Astrocyte of the cerebellum (primary cell): ENCODE measurements around the gene ATP8A2.

Experiments
- DNase-seq: peaks from one replicate; pipeline ENCODE4 v3.0.0-alpha.2; 2011; ENCODE audit warnings: low read depth
- H3K4me3 ChIP-seq: 2 replicates; pipeline ENCODE4 v1.5.1; 2011; ENCODE audit warnings: mild to moderate bottlenecking, low read depth, low read length, moderate library complexity
- in situ Hi-C: cut with HindIII; loops from 2 replicates; pipeline ENCODE4 v1.10.0; 2017; ENCODE audit warnings: low sequenced_read_pairs
- TF ChIP-seq, protein P1 (sequence below): IDR thresholded peaks from 2 replicates; pipeline ENCODE4 v1.5.1; 2012; ENCODE audit warnings: low read length, low read depth, moderate library complexity, mild to moderate bottlenecking; ENCODE audit errors: missing control alignments

The ATP8A2 gene

DNA sequence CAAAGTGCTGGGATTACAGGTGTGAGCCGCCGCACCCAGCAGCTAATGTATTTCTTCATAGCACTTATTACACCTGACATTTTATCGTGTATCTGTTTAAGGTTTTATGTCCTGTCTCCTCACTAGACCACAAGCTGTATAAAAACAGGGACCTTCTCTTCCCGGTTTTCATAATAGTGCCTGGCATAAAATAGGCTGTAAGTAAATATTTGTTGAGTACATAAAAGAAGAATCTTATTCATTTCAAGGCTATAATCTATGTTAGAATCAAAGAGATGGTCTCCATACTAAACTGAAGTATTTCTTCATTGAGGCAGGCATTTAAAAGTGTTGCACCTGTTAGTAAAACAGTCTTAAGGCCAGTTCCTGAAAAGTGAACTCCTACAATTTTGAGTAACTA lies 486.1 kb downstream of the ATP8A2 start:
- in situ Hi-C loops, result no loop called here
- no peak for DNase-seq
- TF ChIP-seq, protein P1, sequence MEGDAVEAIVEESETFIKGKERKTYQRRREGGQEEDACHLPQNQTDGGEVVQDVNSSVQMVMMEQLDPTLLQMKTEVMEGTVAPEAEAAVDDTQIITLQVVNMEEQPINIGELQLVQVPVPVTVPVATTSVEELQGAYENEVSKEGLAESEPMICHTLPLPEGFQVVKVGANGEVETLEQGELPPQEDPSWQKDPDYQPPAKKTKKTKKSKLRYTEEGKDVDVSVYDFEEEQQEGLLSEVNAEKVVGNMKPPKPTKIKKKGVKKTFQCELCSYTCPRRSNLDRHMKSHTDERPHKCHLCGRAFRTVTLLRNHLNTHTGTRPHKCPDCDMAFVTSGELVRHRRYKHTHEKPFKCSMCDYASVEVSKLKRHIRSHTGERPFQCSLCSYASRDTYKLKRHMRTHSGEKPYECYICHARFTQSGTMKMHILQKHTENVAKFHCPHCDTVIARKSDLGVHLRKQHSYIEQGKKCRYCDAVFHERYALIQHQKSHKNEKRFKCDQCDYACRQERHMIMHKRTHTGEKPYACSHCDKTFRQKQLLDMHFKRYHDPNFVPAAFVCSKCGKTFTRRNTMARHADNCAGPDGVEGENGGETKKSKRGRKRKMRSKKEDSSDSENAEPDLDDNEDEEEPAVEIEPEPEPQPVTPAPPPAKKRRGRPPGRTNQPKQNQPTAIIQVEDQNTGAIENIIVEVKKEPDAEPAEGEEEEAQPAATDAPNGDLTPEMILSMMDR, result no peak
- H3K4me3 ChIP-seq, result no peak overlapping the region

DNA sequence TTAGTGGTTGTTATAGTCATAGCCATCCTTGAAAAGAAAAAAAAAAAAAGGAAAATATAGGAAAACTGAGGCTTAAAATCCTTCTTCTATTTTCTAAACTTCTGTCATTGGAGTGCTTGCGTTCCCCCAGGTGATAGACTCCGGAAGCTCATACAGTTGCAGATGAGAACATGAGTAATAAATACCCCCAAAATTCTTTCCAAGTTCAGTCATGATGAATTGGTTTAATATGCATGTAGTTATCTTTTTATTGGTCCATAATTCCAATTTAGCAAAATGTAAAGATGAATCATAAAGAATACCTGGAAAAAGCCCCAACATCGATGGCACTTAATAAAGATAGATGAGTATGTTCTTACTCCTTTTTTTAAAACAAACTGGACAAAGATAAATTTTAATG lies 487.8 kb downstream of the ATP8A2 start:
- TF ChIP-seq, protein P1, result no peak
- in situ Hi-C loops, result no loop called here
- DNase-seq, result no peak
- H3K4me3 ChIP-seq, result no peak overlapping the region

DNA sequence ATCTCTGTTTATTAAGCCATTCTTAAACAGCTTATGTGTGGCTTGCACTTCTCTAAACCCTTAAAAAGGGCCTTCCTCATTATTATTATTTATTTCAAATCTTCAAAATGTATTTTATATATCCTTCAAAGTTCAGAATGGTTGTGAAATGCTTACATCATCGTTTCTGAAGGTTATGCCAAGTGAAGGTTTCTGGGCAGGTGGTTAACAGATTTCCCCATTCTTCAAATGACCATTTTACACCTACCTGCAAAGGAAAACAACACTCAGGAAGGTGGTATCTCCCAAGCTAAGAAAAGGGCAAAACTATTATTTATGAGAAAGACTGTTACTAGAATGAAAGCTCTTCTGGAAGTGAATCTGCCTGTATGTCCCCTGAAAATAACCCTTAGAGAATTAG lies 488.5 kb downstream of the ATP8A2 start:
- TF ChIP-seq, protein P1, result no peak
- DNase-seq, result no peak
- in situ Hi-C loops, result no loop called here
- H3K4me3 ChIP-seq, result no peak overlapping the region

DNA sequence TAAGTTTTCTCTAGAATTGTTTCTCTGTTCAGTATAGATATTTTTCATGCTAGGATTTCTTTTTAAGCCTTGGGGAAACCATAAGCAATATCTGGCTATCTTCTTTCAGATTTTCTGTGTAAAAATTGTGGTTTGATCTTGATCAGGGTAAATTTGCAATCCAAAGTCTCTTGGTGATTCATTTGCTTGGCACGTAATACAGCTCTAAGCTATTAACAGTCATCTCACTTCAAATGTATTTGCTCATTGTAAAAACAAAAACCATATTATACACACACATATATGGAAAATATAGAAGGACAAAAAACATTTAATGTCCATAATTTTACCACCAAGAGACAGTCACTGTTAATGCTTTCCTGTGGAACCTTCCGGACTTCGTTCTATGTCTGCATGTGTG lies 489.1 kb downstream of the ATP8A2 start:
- no peak overlapping the region for H3K4me3 ChIP-seq
- in situ Hi-C loops, result no loop called here
- TF ChIP-seq, protein P1, result no peak
- DNase-seq, result peak; percentile 73

DNA sequence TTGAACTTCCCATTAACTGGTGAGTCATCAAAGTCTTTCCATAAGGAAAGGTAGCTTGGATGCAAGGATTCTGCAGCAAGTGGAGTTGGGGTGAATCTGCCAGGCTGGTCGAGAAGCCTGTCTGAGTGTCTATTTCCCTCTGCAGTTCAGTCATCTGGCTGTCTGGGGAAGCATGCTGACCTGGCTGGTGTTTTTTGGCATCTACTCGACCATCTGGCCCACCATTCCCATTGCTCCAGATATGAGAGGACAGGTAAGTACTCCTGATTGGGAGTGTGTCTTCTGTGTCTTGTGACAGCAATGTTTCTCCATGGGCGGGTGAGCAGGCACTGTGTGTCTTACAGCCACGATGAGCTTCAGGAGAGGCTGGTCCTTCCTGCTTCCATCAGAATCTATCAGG lies 490.4 kb downstream of the ATP8A2 start:
- in situ Hi-C loops, result no loop called here
- H3K4me3 ChIP-seq, result no peak overlapping the region
- DNase-seq, result no peak
- TF ChIP-seq, protein P1, result no peak

DNA sequence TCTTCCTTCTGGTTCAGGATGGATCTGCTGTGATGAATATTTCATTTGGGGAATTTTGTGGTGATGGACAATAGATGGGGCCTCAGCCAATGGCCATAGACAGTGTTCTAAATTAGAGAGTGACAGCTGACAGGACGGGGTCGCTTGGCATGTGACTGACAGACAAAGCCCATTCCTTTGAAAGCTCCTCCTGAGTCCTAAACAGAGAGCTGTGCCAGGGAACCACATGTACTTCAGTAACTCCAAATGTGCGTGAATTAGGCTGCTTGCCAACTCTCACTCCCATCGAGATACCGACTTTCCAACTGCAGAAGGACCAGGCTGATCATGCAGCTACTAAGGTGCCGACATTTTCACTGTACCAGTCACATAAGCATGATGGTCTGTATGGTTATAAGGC lies 492.3 kb downstream of the ATP8A2 start:
- TF ChIP-seq, protein P1, result no peak
- in situ Hi-C loops, result no loop called here

DNA sequence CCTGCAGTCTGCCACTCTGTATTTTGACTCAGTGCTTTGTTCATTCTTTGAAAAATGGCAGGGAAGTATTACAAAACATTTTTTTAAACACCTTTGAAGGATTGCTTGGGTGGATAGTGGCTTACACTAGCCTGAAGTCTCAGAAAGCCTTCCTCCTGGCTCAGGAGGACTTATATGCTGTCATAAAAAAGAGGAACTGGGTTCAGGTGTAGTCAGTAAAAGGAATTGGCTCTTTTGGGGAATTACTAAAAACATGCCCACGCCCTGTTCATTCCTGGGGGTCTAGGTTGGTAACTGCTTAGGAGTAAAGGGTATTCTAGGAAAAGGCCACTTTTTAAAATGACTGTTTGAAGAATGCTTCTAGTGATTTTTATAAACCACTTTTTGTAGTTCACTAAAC lies 493.2 kb downstream of the ATP8A2 start:
- TF ChIP-seq, protein P1, result no peak
- H3K4me3 ChIP-seq, result no peak overlapping the region
- no peak for DNase-seq
- in situ Hi-C loops, result no loop called here

More for the DNA sequence above, 492.3 kb downstream of the ATP8A2 start:
- no peak overlapping the region for H3K4me3 ChIP-seq
- DNase-seq, result no peak
